HG02588 (cell line): Measurements from ENCODE around the gene PBX4.
"Not testable (repeated sequence)": the region's sequence is repeated elsewhere in the genome, so short reads cannot be mapped to it uniquely, and the experiment has no call there.

ENCODE experiments used
- ATAC-seq: cut with Tn5 transposase; IDR thresholded peaks from one replicate; pipeline ENCODE4 v1.9.1; 2021; ENCODE audit warnings: mild to moderate bottlenecking, moderate library complexity; ENCODE audit not compliant: unreplicated experiment

PBX4 gene

GRCh38 chr19:19627621-19628500 lies 9.4 kb upstream of the PBX4 start, which contains the start of gene LPAR2:
TSS of gene LPAR2 (minus strand) at chr19:19628220. CDS start at chr19:19627275, 945 bp downstream.
- peak; percentile 65 for ATAC-seq

DNA sequence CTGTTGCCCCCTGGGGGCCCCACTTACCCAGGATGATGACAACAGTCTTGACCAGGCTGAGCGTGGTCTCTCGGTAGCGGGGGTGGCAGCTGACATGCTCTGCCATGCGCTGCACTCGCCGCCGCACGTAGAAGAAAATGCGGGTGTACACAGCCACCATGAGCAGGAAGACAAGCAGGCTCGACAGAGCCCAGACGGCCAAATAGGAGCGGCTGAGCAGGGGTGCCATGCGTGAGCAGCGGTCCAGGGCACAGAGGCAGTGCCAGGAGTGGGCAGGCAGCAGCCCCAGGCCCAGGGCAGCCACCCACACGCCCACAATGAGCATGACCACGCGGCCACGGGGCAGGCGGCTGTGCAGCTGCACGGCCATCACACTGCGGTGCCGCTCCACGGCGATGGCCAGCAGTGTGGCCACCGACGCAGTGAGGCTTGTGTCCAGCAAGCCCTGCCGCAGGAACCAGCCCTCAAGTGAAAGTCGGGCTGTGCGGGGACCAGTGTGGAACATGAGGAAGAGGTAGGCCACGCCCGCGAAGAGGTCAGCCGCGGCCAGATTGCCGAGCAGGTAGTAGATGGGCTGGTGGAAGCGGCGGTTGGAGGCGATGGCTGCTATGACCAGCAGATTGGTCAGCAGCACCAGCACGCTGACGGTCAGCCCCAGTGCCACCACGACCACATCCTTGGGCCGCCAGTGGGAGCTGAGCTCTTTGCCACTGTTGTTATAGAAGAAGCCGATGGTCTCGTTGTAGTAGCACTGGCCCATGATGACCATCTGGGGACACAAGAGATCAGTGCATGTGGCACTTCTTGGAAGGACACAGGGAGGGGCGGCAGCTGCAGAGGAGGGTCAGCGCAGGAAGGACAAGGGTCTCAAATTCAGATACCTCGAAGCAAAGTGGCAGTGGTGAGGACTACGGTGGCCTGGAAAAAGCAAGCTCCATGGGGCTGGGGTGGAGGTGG lies 8.3 kb upstream of the PBX4 start:
- no peak for ATAC-seq

- ATAC-seq = no peak
Observed at GRCh38 chr19:19624032-19624570, 5.6 kb upstream of the PBX4 start.

GRCh38 chr19:19623383-19623782 lies 4.9 kb upstream of the PBX4 start:
- ATAC-seq = no peak

DNA sequence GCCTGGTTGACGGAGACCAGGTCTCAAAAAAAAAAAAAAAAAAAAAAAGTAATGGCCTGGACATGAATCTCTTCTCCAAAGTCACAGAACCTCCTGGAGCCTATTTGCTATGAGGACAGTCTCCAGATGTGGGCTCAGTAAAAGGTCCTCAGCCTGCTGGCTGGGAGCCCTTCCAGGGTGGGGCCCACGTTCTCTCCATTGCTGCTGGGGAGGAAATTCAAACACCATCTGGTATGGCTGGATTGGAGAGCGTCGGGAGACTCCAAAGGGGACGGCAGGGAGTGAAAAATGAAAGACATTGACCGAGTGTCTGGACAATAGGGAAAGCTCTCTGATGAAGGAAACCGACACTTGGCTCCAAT lies 1.3 kb upstream of the PBX4 start:
- no peak for ATAC-seq

DNA sequence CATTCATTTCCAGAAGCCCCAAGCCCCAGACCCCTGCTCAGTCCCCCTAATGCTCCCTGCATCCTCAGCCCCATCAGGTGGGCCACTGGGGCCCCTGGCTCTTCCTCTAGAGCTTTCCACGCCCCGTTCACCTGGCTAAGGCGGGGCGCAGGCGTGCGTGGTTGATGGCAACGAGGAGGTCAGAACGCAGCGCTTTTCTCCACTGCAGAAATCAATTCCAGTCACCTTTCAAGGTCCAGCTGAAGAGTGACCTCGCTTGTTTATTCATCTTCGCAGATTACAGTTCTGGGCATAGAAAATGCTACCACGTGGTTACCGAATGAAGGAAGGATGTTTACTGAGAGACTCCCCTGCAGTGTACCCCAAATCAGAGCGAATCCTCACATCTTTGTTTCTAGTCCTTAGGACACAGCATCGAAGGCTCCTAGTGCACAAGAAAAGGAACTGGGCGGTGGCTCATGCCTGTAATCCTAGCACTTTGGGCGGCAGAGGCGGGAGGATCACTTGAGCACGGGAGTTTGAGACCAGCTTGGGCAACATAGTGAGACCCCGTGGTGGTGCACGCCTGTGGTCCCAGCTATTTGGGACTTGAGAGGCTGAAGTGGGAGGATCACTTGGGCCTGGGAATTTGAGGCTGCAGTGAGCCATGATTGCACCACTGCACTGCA lies 828 bp upstream of the PBX4 start:
- no peak for ATAC-seq

DNA sequence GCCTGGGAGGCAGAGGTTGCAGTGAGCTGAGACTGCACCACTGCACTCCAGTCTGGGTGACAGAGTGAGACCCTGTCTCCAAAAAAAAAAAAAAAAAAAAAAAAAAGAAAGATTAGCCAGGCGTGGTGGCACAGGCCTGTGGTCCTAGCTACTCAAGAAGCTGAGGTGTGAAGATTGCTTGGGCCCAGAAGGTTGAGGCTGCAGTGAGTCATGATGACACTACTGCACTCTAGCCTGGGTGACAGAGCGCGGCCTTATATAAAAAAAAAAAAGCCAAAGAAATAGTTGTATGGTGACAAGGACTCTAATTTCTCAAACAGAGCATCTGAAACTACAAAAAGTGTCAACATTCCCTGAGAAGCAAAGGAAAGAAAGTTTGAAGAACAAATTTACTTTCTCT lies 3.4 kb downstream of the PBX4 start:
- ATAC-seq = no peak

DNA sequence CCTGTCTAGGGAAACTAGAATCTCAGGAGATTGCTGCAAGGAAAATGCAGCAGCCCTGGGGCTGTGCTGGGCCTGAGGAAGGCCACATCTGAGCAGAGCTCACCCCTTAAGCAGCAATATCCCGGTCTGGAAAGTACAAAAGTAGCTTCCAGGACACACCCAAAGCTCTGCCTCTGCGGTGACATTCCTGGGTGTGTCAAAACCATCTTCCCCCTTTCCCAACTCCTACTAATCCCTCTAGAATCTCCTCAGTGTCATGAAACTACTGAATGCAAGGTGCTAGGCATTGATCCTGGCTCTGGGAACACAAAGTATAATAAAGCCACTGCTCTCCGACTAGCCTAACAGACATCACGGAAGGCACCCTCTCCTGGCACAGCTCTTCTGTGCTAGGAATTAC lies 5.0 kb downstream of the PBX4 start:
- no peak for ATAC-seq

DNA sequence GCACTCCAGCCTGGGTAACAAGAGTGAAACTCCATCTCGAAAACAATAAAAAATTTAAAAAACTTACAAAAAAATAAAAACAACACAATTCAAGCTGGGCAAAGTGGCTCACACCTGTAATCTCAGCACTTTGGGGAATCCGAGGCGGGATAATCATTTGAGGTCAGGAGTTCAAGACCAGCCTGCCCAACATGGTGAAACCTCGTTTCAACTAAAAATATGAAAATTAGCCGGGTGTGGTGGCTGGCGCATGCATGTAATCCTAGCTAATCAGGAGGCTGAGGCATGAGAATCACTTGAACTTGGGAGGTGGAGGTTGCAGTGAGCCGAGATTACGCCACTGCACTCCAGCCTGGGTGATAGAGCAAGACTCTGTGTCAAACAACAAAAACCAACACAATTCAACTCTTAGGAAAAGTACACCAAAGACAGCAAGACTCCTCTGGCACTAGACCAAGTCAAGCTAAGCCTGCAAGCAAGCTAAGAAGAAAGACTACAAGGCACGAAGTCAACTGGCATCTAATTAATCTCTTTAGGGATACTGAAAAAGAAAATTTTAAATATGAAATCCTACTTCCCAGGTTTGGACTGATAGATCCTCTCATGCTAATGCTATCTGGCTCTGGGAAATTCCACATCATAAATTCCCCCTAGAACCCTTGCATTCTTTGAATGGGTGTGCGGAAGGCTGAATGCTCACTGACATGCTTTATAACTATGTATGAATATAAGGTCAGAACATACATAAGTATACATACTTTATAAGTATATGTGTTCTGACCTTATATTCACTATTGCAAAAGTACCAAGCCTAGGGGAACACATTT lies 7.9 kb downstream of the PBX4 start:
- no peak for ATAC-seq

GRCh38 chr19:19606686-19607085 lies 11.8 kb downstream of the PBX4 start:
- ATAC-seq = not testable (repeated sequence)

- ATAC-seq = no peak
Observed at GRCh38 chr19:19606021-19606420, 12.5 kb downstream of the PBX4 start.

GRCh38 chr19:19602713-19603324 lies 15.7 kb downstream of the PBX4 start:
- no peak for ATAC-seq

DNA sequence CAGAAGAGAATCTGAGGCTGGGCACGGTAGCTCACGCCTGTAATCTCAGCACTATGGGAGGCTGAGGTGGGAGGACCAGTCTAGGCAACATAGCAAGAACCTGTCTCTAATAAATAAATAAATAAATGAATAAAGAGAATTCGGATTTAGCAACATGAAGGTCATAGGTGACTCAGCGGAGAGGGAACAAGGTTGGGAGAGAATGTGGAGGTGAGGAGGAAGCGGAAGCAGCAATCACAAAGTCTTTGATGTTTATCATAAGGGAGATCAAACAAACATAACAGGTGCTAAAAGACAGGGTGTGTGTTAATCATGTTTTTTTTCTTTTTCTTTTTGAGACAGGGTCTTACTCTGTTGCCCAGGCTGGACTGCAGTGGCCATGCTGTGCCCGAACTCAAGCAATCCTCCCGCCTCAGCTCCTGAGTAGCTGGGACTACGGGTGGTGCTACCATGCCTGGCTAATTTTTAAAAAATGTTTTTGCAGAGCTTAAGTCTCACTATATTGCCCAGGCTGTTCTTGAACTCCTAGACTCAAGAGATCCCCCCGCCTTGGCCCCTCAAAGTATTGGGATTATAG lies 16.3 kb downstream of the PBX4 start:
- no peak for ATAC-seq

- ATAC-seq = no peak
Observed at GRCh38 chr19:19600793-19601330, 17.6 kb downstream of the PBX4 start.

DNA sequence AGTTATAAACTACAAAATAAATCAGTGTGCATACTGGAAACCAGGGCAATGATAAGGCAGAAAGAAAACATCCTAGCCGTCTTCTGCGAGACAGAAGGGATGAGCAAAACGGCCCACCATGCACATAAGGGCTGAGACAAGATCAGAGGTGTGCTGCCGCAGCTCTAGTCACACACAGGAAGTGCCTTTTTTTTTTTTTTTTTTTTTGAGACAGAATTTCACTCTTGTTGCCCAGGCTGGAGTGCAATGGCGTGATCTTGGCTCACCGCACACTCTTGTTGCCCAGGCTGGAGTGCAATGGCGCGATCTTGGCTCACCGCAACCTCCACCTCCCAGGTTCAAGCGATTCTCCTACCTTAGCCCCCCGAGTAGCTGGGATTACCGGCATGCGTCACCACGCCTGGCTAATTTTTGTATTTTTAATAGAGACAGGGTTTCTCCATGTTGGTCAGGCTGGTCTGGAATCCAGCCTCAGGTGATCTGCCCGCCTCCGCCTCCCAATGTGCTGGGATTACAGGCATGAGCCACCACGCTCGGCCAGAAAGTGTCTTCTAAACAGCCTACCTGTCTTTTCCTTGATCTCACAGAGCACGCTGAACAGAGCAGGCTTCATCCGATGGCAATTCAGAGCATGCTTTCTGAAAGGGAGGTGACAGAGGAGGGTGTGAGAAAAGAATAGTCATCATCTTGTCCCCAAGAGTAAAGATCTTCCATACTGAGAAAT lies 19.6 kb downstream of the PBX4 start:
- ATAC-seq = not testable (repeated sequence)

DNA sequence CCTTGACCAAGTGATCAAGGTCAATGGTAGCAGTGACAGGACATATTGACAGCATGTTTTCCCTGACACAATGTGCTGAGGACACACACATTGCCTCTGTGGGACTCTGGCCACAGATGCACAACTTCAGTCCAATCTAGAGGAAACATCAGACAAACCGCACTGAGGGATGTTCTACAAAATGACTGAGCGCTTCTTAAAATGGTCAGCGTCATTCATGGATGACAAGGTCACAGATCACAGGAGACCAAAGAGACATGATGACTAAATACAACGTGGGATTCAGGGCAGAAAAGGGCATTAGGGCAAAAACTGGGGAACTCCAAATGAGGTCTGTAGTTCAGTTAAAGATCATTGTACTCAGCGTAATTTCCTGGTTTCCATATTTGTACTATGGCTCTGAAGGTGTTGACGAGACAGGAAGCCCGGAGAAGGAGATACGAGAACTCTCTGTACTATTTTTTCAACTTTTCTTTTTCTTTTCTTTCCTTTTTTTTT lies 20.6 kb downstream of the PBX4 start:
- peak; percentile 67 for ATAC-seq

- no peak for ATAC-seq
Observed at GRCh38 chr19:19595171-19595701, 23.3 kb downstream of the PBX4 start.

DNA sequence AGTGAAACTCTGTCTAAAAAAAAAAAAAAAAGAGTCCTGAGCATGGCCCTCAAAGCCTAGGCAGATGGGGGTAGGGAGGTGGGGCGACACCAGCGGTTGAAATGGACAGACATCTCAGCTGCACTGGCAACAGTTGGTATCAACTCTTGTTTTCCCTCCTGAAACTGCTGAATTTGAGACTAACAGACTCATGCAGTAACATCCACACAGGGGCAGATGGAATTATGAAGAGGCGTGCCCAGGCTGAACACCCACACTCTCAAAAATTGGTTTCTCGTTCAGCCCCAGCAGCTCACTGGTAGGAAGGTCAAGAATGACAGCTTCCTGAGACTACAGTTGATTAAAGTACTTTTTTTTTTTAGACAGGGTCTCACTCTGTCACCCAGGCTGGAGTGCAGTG lies 24.1 kb downstream of the PBX4 start:
- no peak for ATAC-seq
